ENCODE data around the gene ANKLE1. TPM values are rescaled to one million over a fixed set of nuclear protein-coding genes. Genes with fewer than 3 reads are reported as not detected.

ANKLE1 gene
- total and polyA plus RNA-seq, 2 experiments from 2014 or later, result 9.1 to 20.2 TPM

DNA sequence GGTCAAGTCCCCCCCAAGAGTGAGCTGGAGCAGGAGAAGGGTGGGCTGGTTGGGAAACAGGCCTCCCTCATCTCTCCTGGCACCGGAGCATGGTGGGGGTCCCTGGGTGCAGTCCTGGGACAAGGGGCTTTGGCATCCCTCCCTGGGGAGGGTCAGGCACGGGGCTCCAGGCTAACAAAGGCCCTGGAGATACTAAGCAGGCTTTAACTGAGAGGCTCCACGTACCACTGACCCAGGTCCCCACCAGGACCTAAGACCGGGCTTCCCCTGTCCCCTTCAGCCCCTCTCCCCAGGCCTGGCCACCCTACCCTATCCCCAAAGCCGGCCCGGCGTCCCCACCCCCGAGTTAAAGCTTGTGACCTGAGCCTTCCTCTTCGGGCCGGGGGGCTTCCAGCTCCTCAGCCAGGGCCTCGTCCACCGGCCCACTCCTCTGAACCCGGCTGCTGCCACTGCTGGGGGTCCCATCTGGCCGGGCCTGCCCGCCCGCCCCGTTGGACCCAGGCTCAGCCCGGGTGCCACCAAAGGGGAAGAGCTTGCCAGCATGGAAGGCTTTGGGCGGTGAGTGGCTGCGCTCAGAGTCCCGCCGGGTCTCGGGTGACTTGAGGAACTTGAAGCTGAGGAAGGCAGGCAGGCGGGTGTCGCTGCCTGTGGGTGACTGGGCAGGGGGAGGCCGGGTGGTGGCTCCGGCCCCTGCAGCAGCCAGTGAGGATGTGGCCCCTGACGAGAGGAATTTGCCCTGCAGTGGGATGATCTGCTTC, 42.8 kb downstream of the ANKLE1 start (continued):
- TF ChIP-seq, protein P1, sequence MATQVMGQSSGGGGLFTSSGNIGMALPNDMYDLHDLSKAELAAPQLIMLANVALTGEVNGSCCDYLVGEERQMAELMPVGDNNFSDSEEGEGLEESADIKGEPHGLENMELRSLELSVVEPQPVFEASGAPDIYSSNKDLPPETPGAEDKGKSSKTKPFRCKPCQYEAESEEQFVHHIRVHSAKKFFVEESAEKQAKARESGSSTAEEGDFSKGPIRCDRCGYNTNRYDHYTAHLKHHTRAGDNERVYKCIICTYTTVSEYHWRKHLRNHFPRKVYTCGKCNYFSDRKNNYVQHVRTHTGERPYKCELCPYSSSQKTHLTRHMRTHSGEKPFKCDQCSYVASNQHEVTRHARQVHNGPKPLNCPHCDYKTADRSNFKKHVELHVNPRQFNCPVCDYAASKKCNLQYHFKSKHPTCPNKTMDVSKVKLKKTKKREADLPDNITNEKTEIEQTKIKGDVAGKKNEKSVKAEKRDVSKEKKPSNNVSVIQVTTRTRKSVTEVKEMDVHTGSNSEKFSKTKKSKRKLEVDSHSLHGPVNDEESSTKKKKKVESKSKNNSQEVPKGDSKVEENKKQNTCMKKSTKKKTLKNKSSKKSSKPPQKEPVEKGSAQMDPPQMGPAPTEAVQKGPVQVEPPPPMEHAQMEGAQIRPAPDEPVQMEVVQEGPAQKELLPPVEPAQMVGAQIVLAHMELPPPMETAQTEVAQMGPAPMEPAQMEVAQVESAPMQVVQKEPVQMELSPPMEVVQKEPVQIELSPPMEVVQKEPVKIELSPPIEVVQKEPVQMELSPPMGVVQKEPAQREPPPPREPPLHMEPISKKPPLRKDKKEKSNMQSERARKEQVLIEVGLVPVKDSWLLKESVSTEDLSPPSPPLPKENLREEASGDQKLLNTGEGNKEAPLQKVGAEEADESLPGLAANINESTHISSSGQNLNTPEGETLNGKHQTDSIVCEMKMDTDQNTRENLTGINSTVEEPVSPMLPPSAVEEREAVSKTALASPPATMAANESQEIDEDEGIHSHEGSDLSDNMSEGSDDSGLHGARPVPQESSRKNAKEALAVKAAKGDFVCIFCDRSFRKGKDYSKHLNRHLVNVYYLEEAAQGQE (IDR thresholded peaks at IDR 0.05; ENCODE audit: unreplicated experiment), result no peak

- Mint-ChIP-seq H3K4me3 (no peak overlapping the region), H3K9me3 (no peaks in the 10 kb centered on the region; the same call in 2 of the 3 replicates), H3K4me1 (peaks cover 22% of the 10 kb centered on the region), H3K36me3 (ENCODE audit: low read depth) (peaks cover 23% of the 10 kb centered on the region), H3K27me3 (ENCODE audit: insufficient read depth, low read depth, poor library complexity) (peaks cover 14% of the 10 kb centered on the region), H3K27ac (no peak overlapping the region)
- 0 out of 2 replicates have a peak, but pooled peaks cover under 1% of the 10 kb centered on the region for H3K36me3 ChIP-seq (ENCODE audit: insufficient read depth)
- H2AFZ ChIP-seq, result no peak overlapping the region
- H3K4me2 ChIP-seq, result no peak overlapping the region
- no peaks in the 10 kb centered on the region for H3K79me2 ChIP-seq (replicated peaks; ENCODE audit: insufficient read depth)
- H3K27me3 ChIP-seq (ENCODE audit: insufficient read depth), result peaks cover 9% of the 10 kb centered on the region; the same call in 1 of the 2 replicates
- no peak overlapping the region for H3K4me3 ChIP-seq
- H3K4me1 ChIP-seq (ENCODE audit: insufficient read depth), result peaks cover 25% of the 10 kb centered on the region
- no peak for ATAC-seq
- no peak for DNase-seq (ENCODE audit: low spot score)
- H4K20me1 ChIP-seq (replicated peaks; ENCODE audit: insufficient read depth), result no peaks in the 10 kb centered on the region; the same call in 1 of the 2 replicates
- no peak overlapping the region for H3K27ac ChIP-seq (ENCODE audit: low read depth)
- peaks cover 33% of the 10 kb centered on the region for H3F3A ChIP-seq (replicated peaks; ENCODE audit: low read depth)
- H3K9me2 ChIP-seq (ENCODE audit: insufficient read depth), result no peaks in the 10 kb centered on the region
- no peak for TF ChIP-seq CREB1 (CRISPR knock-in tag; IDR thresholded peaks at IDR 0.05; ENCODE audit: low read depth)
- no peak for TF ChIP-seq ZNF114 (CRISPR knock-in tag; IDR thresholded peaks at IDR 0.05)
- TF ChIP-seq, protein P2, sequence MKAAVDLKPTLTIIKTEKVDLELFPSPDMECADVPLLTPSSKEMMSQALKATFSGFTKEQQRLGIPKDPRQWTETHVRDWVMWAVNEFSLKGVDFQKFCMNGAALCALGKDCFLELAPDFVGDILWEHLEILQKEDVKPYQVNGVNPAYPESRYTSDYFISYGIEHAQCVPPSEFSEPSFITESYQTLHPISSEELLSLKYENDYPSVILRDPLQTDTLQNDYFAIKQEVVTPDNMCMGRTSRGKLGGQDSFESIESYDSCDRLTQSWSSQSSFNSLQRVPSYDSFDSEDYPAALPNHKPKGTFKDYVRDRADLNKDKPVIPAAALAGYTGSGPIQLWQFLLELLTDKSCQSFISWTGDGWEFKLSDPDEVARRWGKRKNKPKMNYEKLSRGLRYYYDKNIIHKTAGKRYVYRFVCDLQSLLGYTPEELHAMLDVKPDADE (IDR thresholded peaks at IDR 0.05), result no peak
- no peak for TF ChIP-seq JUNB (IDR thresholded peaks at IDR 0.05; ENCODE audit: unreplicated experiment)
- no peak for TF ChIP-seq NANOG (IDR thresholded peaks at IDR 0.05; ENCODE audit: borderline replicate concordance)
- TF ChIP-seq STAT1 (IDR thresholded peaks at IDR 0.05; ENCODE audit: unreplicated experiment), result no peak
- TF ChIP-seq, protein P3, sequence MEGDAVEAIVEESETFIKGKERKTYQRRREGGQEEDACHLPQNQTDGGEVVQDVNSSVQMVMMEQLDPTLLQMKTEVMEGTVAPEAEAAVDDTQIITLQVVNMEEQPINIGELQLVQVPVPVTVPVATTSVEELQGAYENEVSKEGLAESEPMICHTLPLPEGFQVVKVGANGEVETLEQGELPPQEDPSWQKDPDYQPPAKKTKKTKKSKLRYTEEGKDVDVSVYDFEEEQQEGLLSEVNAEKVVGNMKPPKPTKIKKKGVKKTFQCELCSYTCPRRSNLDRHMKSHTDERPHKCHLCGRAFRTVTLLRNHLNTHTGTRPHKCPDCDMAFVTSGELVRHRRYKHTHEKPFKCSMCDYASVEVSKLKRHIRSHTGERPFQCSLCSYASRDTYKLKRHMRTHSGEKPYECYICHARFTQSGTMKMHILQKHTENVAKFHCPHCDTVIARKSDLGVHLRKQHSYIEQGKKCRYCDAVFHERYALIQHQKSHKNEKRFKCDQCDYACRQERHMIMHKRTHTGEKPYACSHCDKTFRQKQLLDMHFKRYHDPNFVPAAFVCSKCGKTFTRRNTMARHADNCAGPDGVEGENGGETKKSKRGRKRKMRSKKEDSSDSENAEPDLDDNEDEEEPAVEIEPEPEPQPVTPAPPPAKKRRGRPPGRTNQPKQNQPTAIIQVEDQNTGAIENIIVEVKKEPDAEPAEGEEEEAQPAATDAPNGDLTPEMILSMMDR (conservative IDR thresholded peaks at IDR 0.05; ENCODE audit: low read depth in 2 of 2), result no peak
- TF ChIP-seq EZH2phosphoT487 (IDR thresholded peaks at IDR 0.05; ENCODE audit: unreplicated experiment), result no peak
- TF ChIP-seq, protein P1 (IDR thresholded peaks at IDR 0.05; ENCODE audit: unreplicated experiment), result no peak
- no peak for TF ChIP-seq ZNF331 (CRISPR knock-in tag; IDR thresholded peaks at IDR 0.05; ENCODE audit: low read depth)
Measured at GRCh38 chr19:17325133-17325532, 43.4 kb downstream of the ANKLE1 start.

Data from GM23338 (cell line).